Adrenal gland (tissue), 5 donors: ENCODE data around the gene LRBA.

Experiments
- POLR2A ChIP-seq, 2 donors: fragments of 450-650 bp; IDR thresholded peaks; one replicate each; pipeline ENCODE4 v1.6.1; 2017; ENCODE audit warnings: antibody characterized with exemption in 2 of 2, mild to moderate bottlenecking in 2 of 2, moderate library complexity in 1 of 2
- TF ChIP-seq, protein P1 (sequence below), 6 experiments: fragments of 450-650 bp in 4 of 6; fragments of 200-600 bp in 2 of 6; sonication (generic) in 1 of 6; IDR thresholded peaks; 1 replicate in 5 of 6; 2 replicates in 1 of 6; pipeline versions ENCODE4 v1.5.1 to v1.8.0; 2016 to 2021; ENCODE audit warnings: antibody characterized with exemption in 6 of 6, mild to moderate bottlenecking in 2 of 6, moderate library complexity in 1 of 6
- donor health status: DM: no; HTN: no; CAD: no.

DNA sequence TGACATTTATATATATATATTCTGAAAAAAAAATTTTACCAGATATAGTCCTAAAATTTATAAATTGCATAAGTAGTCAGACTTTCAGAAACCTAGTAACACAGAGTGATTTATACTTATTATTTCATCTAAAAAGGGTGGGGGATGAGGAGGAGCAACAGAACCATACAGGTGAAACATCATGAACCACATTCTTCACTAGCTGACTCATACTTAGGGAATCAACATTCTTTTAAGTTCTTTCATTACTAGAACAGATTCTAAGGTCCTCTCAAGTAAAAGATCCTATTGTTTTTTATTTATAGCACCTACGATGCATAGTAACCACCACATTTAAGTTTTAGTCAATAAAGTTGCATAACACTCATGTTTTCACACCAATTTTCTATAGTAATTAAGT is 166.1 kb downstream of the LRBA start:
- TF ChIP-seq POLR2A (IDR thresholded peaks at IDR 0.05): no peak
- TF ChIP-seq, protein P1, sequence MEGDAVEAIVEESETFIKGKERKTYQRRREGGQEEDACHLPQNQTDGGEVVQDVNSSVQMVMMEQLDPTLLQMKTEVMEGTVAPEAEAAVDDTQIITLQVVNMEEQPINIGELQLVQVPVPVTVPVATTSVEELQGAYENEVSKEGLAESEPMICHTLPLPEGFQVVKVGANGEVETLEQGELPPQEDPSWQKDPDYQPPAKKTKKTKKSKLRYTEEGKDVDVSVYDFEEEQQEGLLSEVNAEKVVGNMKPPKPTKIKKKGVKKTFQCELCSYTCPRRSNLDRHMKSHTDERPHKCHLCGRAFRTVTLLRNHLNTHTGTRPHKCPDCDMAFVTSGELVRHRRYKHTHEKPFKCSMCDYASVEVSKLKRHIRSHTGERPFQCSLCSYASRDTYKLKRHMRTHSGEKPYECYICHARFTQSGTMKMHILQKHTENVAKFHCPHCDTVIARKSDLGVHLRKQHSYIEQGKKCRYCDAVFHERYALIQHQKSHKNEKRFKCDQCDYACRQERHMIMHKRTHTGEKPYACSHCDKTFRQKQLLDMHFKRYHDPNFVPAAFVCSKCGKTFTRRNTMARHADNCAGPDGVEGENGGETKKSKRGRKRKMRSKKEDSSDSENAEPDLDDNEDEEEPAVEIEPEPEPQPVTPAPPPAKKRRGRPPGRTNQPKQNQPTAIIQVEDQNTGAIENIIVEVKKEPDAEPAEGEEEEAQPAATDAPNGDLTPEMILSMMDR (IDR thresholded peaks at IDR 0.05): no peak
